HL-60 (cell line): ENCODE data around the gene TFF2.

Source experiments
- DNase-seq, 2 experiments: peaks; one replicate each; pipeline ENCODE4 v3.0.0-alpha.2; 2010 to 2020; ENCODE audit warnings: low read depth in 1 of 2, low spot score in 1 of 2
- H3K27ac ChIP-seq: fragments of 250-450 bp; sonication (Bioruptor Pico); replicated peaks from 2 replicates; pipeline ENCODE4 v1.5.1; 2020; ENCODE audit warnings: mild to moderate bottlenecking, moderate library complexity
- H3K27me3 ChIP-seq: fragments of 250-450 bp; sonication (Bioruptor Pico); 2 replicates; pipeline ENCODE4 v1.5.1; 2021; ENCODE audit warnings: mild to moderate bottlenecking, moderate library complexity; ENCODE audit not compliant: insufficient read depth, poor library complexity, severe bottlenecking
- H3K4me3 ChIP-seq: replicated peaks from 2 replicates; pipeline ENCODE4 v1.5.1; 2011; ENCODE audit warnings: mild to moderate bottlenecking, control low read depth, low read length; ENCODE audit not compliant: insufficient read depth
- CTCF ChIP-seq: IDR thresholded peaks from one replicate; pipeline ENCODE4 v1.5.1; 2011; ENCODE audit warnings: low read length, control low read depth, inconsistent platforms; ENCODE audit not compliant: insufficient read depth
- GABPA ChIP-seq: IDR thresholded peaks from 2 replicates; pipeline ENCODE4 v1.6.1; 2012; ENCODE audit warnings: low read depth
- POLR2AphosphoS5 ChIP-seq: IDR thresholded peaks from 2 replicates; pipeline ENCODE4 v1.6.1; 2012; ENCODE audit warnings: low read depth
- REST ChIP-seq: IDR thresholded peaks from 2 replicates; pipeline ENCODE4 v1.6.1; 2012; ENCODE audit warnings: low read depth; ENCODE audit not compliant: insufficient replicate concordance
- SPI1 ChIP-seq: IDR thresholded peaks from 2 replicates; pipeline ENCODE4 v1.6.1; 2012; ENCODE audit warnings: low read depth, mild to moderate bottlenecking, borderline replicate concordance

TFF2 gene

DNA sequence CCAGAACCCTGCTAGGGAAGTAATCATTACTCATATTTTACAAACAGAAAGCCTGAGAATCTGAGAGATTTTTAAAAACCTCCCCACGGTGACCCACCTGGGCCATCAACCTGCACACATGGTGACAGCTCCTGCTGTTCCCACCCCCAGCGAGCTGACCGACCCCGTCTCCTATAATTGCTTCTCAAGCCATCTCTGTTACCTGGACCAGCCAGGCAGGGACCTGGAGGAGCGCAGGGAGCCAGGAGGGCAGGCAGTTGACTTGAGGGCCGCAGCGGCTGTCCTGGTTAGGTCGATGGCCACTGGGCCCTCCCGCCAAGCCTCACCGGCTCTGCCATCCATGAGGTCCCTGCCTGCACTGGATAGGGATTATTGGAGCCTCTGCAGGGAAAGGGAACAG, 7.7 kb downstream of the TFF2 start:
- no peak overlapping the region for H3K4me3 ChIP-seq
- TF ChIP-seq GABPA = no peak
- no peak for TF ChIP-seq REST
- no peak for TF ChIP-seq POLR2AphosphoS5
- no peak for TF ChIP-seq CTCF
- no peak for TF ChIP-seq SPI1

DNA sequence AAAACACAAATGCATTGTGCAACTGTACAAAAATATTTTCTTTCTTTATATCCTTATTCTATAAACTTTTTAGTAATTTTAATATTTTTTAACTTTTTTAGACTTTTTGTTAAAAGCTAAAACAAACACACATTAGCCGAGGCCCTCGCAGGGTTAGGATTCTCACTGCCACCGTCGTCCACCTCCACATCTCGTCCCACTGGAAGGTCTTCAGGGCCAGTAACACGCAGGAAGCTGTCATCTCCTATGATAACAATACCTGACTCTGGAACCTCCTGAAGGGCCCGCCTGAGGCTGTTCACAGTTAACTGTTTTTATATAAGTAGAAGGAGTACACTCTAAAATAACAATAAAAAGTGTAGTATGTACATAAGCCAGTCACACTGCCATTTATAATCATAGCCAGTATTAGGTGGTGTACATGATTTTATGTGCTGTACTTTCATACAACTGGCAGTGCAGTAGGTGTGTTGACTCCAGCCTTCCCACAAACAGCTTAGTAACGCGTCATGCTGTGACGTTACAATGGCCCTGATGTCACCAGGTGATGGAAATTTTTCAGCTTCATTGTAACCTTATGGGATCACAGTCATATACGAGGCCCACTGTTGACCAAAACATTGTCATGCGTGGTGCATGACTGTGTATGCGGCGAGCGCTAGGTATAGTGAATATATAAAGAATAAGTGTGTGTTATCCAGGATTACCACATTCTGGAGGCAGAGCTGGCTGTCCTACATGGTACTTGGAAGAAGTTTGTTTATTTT, 8.8 kb downstream of the TFF2 start:
- Histone ChIP-seq H3K27ac (no peak overlapping the region), H3K27me3 (no peaks in the 10 kb centered on the region), H3K4me3 (no peak overlapping the region)
- TF ChIP-seq REST = no peak
- TF ChIP-seq SPI1 = no peak
- no peak for TF ChIP-seq GABPA
- TF ChIP-seq CTCF = no peak
- no peak for TF ChIP-seq POLR2AphosphoS5
- no peak for DNase-seq

More for the DNA sequence above, 7.7 kb downstream of the TFF2 start:
- Histone ChIP-seq H3K27ac (no peak overlapping the region), H3K27me3 (no peaks in the 10 kb centered on the region)
- no peak for DNase-seq

- H3K4me3 ChIP-seq = no peak overlapping the region
- H3K27me3 ChIP-seq = no peaks in the 10 kb centered on the region
- no peak for DNase-seq
- H3K27ac ChIP-seq = no peak overlapping the region
- TF ChIP-seq CTCF (no peak), POLR2AphosphoS5 (no peak), REST (no peak), SPI1 (no peak), GABPA (no peak)
Observed at GRCh38 chr21:42340187-42341050, 10.4 kb downstream of the TFF2 start.
